HG03025 (cell line): Measurements from ENCODE around the gene FAHD1.

Experiments
- ATAC-seq: cut with Tn5 transposase; IDR thresholded peaks from one replicate; pipeline ENCODE4 v1.9.1; 2021; ENCODE audit warnings: mild to moderate bottlenecking, moderate library complexity; ENCODE audit not compliant: unreplicated experiment, low FRiP score

FAHD1 gene

GRCh38 chr16:1878256-1878655 lies 51.2 kb downstream of the FAHD1 start:
- no peak for ATAC-seq
